T47D (cell line): ENCODE results near the gene SCART1.
"Not testable (repeated sequence)": the region's sequence is repeated elsewhere in the genome, so short reads cannot be mapped to it uniquely, and the experiment has no call there.

Experiments used
- DNase-seq, 2 experiments: peaks; one replicate each; pipeline versions ENCODE4 v3.0.0 to v3.0.0-alpha.2; 2011 to 2012; ENCODE audit warnings: low read depth in 1 of 2, low spot score in 1 of 2
- JUND ChIP-seq: IDR thresholded peaks from 2 replicates; pipeline ENCODE4 v1.6.1; 2012; ENCODE audit warnings: low read depth
- in situ Hi-C: cut with HindIII; loops from 2 replicates; pipeline ENCODE4 v1.10.0; 2016; ENCODE audit warnings: low sequenced_read_pairs, low pct_unique_long_range_greater_than_20kb

Gene SCART1

DNA sequence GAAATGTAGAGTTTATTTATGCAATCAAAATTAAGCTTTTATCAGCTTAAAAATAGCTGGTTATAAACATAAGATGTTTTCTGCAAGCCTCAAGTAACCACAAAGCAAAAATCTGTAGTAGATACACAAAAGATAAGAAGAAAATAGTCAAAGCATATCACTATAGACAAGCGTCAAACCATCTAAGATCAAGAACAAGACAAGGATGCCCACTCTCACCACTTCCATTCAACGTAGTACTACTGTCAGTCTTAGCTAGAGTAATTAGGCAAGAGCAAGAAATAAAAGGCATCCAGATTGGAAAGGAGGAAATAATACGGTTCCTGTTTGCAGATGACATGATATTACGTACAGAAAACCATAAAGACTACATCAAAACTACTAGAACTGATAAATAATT lies 56.0 kb downstream of the SCART1 start:
- in situ Hi-C loops = no loop called here
- DNase-seq = no peak
- no peak for TF ChIP-seq JUND

DNA sequence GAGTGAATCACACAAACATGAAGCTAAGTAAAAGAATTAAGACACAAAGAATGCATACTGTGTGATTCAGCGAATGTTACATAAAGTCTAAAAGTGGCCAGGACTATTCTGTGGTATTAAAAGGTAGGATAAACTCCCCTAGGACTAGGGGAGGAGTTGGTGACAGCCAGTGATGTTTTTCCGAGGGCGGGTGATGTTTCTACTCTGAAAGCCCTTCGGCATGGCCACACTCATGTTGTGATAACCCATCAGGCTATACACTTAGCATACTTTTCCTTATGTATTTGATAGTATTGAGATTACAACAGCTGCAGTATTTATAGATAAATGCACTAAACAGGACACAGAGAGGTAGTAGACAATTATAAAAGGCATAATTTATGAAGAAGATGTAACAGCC lies 57.7 kb downstream of the SCART1 start:
- in situ Hi-C loops = no loop called here
- no peak for DNase-seq
- no peak for TF ChIP-seq JUND

DNA sequence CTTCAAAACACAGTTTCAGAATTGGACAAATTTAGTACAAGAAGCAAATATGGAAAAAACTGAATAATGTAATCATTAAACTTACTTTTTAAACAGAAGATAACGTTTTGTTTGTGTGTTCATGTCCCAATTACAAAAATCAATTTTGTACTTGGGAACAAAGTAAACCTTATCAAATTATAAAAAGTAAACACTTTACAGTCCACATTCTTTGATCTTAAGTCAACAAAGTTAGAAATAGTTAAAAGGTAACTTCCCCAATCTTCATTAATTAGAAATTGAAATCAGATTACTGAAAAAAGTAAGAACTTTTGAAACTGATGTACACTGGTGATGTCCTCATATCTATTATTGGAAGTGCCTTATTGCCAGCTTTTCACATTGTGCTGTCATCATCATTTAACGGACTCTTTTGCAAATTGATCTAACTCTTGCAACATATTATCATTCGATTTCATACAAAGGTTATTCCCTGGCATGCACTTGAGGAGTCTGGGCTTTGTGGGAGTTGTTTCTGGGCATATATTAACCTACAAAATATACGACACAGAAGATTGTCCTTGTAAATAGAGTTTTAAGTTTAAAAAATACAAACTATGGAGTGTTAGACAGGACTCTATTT lies 58.3 kb downstream of the SCART1 start:
- in situ Hi-C loops = no loop called here

DNA sequence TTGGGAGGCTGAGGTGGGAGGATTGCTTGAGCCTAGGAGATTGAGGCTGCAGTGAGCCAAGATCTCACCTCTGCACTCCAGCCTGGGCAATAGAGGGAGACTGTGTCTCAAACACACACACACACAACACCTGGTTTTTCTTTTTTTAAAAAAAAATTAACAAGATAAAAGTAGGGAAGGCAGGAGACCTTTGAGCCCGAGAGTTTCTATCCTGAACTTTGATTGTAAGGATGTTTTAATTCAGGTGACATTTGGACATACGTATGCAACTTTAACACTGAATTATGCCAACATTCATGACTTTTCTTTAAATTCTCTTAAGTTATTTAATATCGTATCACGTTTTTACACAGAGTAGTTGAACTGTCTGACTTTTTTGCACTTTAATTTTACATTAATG lies 61.7 kb downstream of the SCART1 start:
- in situ Hi-C loops = no loop called here
- no peak for TF ChIP-seq JUND
- no peak for DNase-seq

More for the DNA sequence above, 58.3 kb downstream of the SCART1 start:
- TF ChIP-seq JUND = no peak
- DNase-seq = no peak

DNA sequence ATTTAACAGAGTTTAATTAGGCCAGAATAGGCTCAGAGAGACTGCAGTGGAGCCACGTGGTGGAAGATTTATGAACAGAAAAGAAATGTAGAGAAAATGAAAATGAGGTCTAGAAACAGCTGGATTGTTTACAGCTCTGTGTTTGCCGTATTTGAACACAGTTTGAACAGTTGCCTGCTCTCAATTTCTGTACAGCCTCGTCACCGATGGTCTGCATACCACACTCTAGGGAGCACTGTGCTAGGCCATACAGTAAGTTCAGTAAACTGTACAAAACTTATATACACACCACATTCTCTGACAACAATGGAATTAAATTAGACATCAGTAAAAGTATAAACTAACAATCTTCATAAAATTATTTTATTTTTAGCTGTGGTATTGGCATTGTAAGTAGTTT lies 62.3 kb downstream of the SCART1 start:
- in situ Hi-C loops = no loop called here
- DNase-seq = no peak
- no peak for TF ChIP-seq JUND

DNA sequence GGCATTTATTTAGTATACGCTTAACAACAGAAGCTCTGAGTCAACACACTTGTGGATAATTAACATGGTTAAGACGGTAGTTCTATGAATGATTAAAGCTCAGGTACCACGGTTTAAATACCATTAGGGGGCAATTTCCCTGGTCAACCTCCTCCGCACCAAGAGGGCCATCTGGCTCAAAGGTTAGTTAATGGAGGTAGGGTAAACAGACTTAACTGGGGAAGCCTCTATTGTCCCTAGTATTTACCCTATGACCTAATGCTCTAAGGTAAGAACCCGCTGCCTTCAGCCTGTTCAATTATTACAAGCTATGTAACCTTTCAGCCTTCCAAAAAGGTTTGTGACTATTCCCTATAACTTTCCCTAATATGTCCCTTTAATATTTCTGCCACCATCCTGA lies 64.8 kb downstream of the SCART1 start:
- DNase-seq, in situ Hi-C loops: not testable (repeated sequence)
